ENCODE results near the gene EVI2A.

Gene EVI2A

GRCh38 chr17:31320791-31321190 lies 631 bp downstream of the EVI2A start:
- ATAC-seq (ENCODE audit: insufficient read depth, low read depth) (peak; percentile 36; the same call in 2 of the 3 replicates), DNase-seq (no peak)
- peak overlapping the region; percentile 85 for H3K27ac ChIP-seq (ENCODE audit: low read length)
- TF ChIP-seq EZH2 (IDR thresholded peaks at IDR 0.05; ENCODE audit: borderline replicate concordance, low read depth, low read length, severe bottlenecking) (no peak), CTCF (IDR thresholded peaks at IDR 0.05; ENCODE audit: borderline replicate concordance, extremely low read depth, low read length, poor library complexity, severe bottlenecking) (no peak)
- H3K4me2 ChIP-seq (ENCODE audit: insufficient read depth, low read length): peak overlapping the region; percentile 79
- H3K9ac ChIP-seq (ENCODE audit: low read depth, low read length): peak overlapping the region; percentile 53
- peaks cover 63% of the 10 kb centered on the region for H3K4me1 ChIP-seq (ENCODE audit: insufficient read depth, low read length)
- peaks cover 49% of the 10 kb centered on the region for H3K79me2 ChIP-seq (ENCODE audit: insufficient read depth, low read length)
- H3K9me3 ChIP-seq (ENCODE audit: insufficient read depth, low read length, severe bottlenecking): no peaks in the 10 kb centered on the region
- H3K36me3 ChIP-seq (ENCODE audit: insufficient read depth, low read length): peaks cover 9% of the 10 kb centered on the region
- no peaks in the 10 kb centered on the region for H4K20me1 ChIP-seq (ENCODE audit: insufficient read depth, low read length)
- no peaks in the 10 kb centered on the region for H3K27me3 ChIP-seq (ENCODE audit: insufficient read depth, low read length, poor library complexity)
- peak overlapping the region; percentile 19 to 52 for H3K4me3 ChIP-seq (ENCODE audit: low read depth in 1 of 2, low read length in 2 of 2)
- H2AFZ ChIP-seq (ENCODE audit: low read depth, low read length): no peak overlapping the region

- peaks cover 64% of the 10 kb centered on the region for H3K4me1 ChIP-seq (ENCODE audit: insufficient read depth, low read length)
- H3K27ac ChIP-seq (ENCODE audit: low read length): peak overlapping the region; percentile 85
- H3K36me3 ChIP-seq (ENCODE audit: insufficient read depth, low read length): 0 out of 2 replicates have a peak, but pooled peaks cover 5% of the 10 kb centered on the region
These were observed 1.2 kb downstream of the EVI2A start for GRCh38 chr17:31320241-31320640.

GRCh38 chr17:31318851-31319661 lies 2.4 kb downstream of the EVI2A start:
- DNase-seq (no peak), ATAC-seq (ENCODE audit: insufficient read depth, low read depth) (no peak)
- Histone ChIP-seq H3K4me3 (ENCODE audit: low read depth in 1 of 2, low read length in 2 of 2) (0 out of 4 replicates have a peak overlapping the region, but pooled peaks of 1 of the 2 experiments have one; percentile 5), H3K9ac (ENCODE audit: low read depth, low read length) (peak overlapping the region; percentile 53), H3K4me1 (ENCODE audit: insufficient read depth, low read length) (peaks cover 73% of the 10 kb centered on the region), H3K27ac (ENCODE audit: low read length) (peak overlapping the region; percentile 70), H3K4me2 (ENCODE audit: insufficient read depth, low read length) (peak overlapping the region; percentile 79), H3K27me3 (ENCODE audit: insufficient read depth, low read length, poor library complexity) (no peaks in the 10 kb centered on the region), H2AFZ (ENCODE audit: low read depth, low read length) (no peak overlapping the region), H3K79me2 (ENCODE audit: insufficient read depth, low read length) (peaks cover 64% of the 10 kb centered on the region), H3K9me3 (ENCODE audit: insufficient read depth, low read length, severe bottlenecking) (no peaks in the 10 kb centered on the region), H4K20me1 (ENCODE audit: insufficient read depth, low read length) (no peaks in the 10 kb centered on the region), H3K36me3 (ENCODE audit: insufficient read depth, low read length) (no peaks in the 10 kb centered on the region)
- TF ChIP-seq EZH2 (IDR thresholded peaks at IDR 0.05; ENCODE audit: borderline replicate concordance, low read depth, low read length, severe bottlenecking): no peak
- TF ChIP-seq CTCF (IDR thresholded peaks at IDR 0.05; ENCODE audit: borderline replicate concordance, extremely low read depth, low read length, poor library complexity, severe bottlenecking): no peak

More at GRCh38 chr17:31320241-31320640, 1.2 kb downstream of the EVI2A start:
- Histone ChIP-seq H3K79me2 (ENCODE audit: insufficient read depth, low read length) (peaks cover 53% of the 10 kb centered on the region), H3K4me3 (ENCODE audit: low read depth in 1 of 2, low read length in 2 of 2) (peak overlapping the region; percentile 19 to 52), H3K9me3 (ENCODE audit: insufficient read depth, low read length, severe bottlenecking) (no peaks in the 10 kb centered on the region), H3K27me3 (ENCODE audit: insufficient read depth, low read length, poor library complexity) (no peaks in the 10 kb centered on the region), H3K9ac (ENCODE audit: low read depth, low read length) (peak overlapping the region; percentile 53), H2AFZ (ENCODE audit: low read depth, low read length) (no peak overlapping the region), H3K4me2 (ENCODE audit: insufficient read depth, low read length) (peak overlapping the region; percentile 79), H4K20me1 (ENCODE audit: insufficient read depth, low read length) (no peaks in the 10 kb centered on the region)
- no peak for ATAC-seq (ENCODE audit: insufficient read depth, low read depth)
- no peak for DNase-seq
- TF ChIP-seq EZH2 (IDR thresholded peaks at IDR 0.05; ENCODE audit: borderline replicate concordance, low read depth, low read length, severe bottlenecking) (no peak), CTCF (IDR thresholded peaks at IDR 0.05; ENCODE audit: borderline replicate concordance, extremely low read depth, low read length, poor library complexity, severe bottlenecking) (no peak)
